Endothelial cell of hepatic sinusoid (primary cell): ENCODE data around the gene HTT-AS.
"Not testable (repeated sequence)": the region's sequence is repeated elsewhere in the genome, so short reads cannot be mapped to it uniquely, and the experiment has no call there.

ENCODE experiments used
- in situ Hi-C: cut with HindIII; loops from 2 replicates; pipeline ENCODE4 v1.10.0; 2017; ENCODE audit warnings: low sequenced_read_pairs

The HTT-AS gene

DNA sequence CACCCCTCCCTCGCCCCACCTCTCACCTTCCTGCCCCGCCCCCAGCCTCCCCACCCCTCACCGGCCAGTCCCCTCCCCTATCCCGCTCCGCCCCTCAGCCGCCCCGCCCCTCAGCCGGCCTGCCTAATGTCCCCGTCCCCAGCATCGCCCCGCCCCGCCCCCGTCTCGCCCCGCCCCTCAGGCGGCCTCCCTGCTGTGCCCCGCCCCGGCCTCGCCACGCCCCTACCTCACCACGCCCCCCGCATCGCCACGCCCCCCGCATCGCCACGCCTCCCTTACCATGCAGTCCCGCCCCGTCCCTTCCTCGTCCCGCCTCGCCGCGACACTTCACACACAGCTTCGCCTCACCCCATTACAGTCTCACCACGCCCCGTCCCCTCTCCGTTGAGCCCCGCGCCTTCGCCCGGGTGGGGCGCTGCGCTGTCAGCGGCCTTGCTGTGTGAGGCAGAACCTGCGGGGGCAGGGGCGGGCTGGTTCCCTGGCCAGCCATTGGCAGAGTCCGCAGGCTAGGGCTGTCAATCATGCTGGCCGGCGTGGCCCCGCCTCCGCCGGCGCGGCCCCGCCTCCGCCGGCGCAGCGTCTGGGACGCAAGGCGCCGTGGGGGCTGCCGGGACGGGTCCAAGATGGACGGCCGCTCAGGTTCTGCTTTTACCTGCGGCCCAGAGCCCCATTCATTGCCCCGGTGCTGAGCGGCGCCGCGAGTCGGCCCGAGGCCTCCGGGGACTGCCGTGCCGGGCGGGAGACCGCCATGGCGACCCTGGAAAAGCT lies at the start of gene HTT-AS, which contains the start of gene HTT:
TSS of gene HTT-AS (minus strand) at position 461 of the 768 bp plus-strand sequence.
TSS of gene HTT (plus strand) at position 604 of the 768 bp plus-strand sequence. CDS start at position 749, 145 bp downstream.
- in situ Hi-C loops = no loop called here

DNA sequence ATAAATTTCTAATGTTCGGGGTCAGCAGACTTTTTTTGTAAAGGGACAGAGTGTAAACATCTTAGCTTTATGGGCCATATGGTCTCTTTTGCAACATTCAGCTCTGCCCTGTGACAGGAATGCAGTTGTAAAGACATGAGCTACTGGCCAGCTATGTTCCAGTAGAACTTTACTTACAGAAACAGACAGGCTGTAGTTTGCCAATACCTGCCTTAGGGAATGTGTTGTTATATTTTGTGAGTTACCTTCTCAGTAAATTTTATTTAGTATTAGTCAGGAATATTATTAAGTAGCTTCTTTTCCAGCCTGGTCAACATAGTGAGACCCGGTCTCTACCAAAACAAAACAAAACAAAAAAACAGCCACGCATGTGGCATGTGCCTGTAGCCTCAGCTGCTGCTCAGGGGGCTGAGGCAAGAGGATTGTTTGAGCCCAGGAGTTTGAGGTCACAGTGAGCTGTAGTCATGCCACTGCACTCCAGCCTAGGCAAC lies 48.9 kb upstream of the HTT-AS start:
- in situ Hi-C loops = no loop called here

DNA sequence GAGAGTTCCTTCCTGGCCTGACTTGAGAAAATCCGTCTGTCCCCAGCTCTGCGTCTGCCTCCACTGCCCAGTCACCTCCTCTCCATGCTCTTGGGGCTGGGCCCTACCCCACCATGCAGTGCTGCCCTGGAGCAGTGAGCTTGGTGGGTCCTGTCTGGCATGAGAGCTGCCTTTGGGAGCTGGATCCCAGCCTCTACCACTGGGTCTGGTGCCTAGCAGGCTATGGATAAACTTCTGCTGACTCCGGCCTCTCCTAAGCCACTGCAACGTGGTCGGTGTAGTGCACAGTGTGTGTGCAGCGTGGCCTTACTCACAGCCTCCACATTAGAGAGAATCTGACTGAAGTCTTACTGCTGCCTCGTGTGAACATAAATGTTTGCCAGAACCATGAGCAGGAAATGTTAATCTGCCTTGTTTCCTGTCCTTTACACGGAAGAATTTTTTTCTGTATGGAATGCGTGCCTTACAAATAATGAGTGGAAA lies 47.8 kb upstream of the HTT-AS start:
- in situ Hi-C loops = no loop called here

GRCh38 chr4:3121596-3121995 lies 47.3 kb upstream of the HTT-AS start:
- in situ Hi-C loops = no loop called here

- in situ Hi-C loops = no loop called here
Measured at GRCh38 chr4:3121110-3121509, 46.8 kb upstream of the HTT-AS start.

DNA sequence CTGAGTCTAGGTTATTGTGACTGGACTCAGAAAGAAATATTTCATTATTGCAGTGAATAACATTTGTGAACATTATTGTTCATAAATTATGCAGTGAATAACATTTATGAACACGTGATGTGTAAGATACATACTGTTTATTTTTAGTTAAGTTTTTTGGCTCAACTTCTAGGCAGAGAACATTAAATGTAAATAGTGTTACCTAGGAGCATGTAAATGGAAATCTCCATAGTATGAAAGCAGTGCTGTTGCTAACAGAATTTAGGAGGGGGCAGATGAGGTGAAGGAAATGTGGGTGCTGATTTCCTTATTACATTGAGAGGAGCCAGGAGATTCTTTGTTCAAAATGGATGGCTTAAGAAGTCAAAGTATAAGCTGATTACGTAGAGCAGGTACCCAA lies 45.1 kb upstream of the HTT-AS start:
- in situ Hi-C loops = no loop called here

DNA sequence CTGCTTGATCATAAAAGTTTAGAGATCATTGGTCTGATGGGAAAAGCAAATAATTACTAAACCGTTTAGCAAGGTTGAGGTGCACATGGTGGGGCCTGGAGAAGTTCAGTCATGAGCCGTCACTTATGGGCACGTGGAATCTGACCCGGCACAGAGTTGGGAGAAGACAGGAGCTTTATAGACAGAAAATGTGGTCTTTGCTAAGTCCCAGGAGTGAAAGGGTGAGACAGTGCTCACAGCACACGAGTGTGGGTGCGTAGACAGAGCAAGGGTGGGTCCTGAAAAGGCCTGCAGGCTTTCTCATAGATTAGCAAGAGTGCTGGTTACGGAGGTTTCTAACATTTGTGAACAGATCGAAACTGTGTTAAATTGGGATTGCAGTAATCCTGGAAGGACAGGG lies 44.0 kb upstream of the HTT-AS start:
- in situ Hi-C loops = no loop called here

- in situ Hi-C loops = no loop called here
Measured at GRCh38 chr4:3116955-3117354, 42.6 kb upstream of the HTT-AS start.

- in situ Hi-C loops = no loop called here
Measured at GRCh38 chr4:3115637-3116270, 41.4 kb upstream of the HTT-AS start.

DNA sequence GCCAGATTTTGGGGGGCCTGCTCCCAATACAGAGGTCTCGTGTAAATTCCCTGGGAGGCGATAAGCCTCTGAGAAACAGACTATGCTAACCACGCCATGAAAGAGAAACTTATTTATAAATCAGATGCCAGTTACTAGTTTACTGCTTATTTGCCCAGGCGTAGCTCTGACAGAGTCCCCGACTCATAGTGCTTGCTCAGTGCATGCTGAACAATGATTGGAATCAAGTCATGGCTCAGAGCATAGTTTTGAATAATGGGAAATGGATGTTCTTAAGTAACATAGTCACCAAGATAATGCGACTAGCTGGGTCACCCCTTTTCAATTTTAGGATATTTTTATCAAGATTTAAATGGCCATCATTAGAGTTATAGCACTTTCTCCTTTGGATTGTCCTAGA lies 40.0 kb upstream of the HTT-AS start:
- in situ Hi-C loops = no loop called here

DNA sequence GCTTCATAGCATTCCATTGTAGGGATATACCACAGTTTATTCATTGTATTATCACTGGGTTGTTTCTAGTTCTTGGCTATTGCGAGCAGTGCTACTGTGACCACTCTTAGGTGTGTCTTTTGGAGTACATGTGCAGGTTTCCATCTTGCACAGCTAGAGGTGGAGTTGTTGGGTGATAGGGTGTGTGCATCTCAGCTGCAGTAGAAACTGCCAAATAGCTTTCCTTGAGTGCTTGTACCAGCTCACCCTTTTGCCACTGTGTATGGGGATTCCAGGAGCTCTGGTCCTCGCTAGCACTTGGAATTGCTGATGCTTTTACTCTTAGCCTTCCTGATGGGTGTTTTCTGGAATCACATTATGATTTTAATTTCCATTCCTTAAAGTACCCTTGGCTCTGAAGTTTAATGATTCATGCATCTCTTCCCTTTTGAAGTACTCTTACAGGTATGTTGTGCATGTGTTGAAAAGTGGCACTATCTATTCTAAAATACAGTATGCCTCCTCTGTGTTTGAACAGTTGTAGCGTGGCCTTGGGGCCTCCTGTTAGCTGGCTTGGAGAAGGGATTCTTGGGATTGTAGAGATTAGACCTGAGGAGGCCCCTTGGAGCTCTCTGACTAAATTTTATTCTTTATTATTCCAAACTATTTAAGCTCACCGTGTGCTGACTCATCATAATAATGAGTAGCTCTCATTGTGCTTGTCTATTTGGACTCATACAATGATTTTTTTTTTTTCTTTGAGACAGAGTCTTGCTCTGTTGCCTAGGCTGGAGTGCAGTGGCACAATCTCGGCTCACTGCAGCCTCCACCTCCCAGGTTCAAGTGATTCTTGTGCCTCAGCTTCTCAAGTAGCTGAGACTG lies 38.5 kb upstream of the HTT-AS start:
- in situ Hi-C loops = no loop called here

DNA sequence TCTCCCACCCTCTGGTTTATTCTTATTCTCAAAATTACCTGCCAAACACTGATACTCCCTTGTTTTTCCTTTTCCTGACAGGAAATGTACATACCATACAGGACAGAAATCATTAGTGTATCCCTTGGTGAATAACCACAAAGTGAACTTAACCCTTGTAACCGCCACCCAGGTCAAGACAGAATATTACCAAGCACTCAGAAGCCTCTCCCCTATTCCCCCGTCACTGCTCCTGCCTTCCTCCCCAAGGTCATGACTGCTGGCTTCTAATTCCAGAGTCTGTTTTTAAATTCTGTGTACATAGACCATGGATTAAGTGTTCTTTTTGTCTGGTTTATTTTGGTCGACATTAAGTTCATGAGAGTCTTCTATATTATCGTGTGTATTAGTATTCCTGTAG lies 37.9 kb upstream of the HTT-AS start:
- in situ Hi-C loops = no loop called here

DNA sequence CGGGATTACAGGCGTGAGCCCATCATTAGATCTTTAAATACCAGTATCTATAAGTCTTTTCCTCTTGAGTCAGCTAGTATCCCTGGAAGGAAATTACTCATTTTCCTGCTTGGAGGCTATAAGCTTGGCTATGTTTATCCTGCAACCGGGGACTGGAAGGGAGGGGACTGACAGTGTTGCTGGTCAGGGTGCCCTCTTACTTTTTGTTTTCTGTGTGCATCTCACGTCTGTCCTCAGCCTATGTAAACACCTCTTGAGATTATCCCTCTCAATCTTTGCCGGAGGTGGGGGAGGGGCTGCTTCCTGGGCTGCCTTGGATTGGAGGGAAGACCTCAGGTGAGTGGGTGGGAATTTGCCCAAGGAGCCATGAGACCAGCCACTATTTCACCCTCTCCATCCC lies 37.1 kb upstream of the HTT-AS start:
- in situ Hi-C loops = no loop called here

DNA sequence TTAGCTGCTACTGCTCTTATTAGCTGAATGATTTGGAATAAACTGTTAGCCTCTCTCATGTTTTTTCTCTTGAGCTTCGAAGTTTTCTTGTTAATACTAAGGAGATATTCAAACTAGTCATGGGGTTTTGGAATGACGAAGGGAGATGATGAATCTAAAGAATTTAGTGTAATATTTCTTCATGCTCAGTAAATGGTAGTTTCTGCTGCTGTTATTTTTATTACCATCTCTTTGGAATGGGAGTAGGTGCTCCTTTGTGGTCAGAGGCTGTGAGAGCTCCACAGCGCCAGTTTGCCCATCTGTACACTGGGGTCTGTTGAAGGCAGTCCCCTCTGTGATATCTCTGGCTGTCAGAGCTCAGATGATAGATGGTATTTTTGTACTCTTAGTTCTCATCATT lies 33.9 kb upstream of the HTT-AS start:
- in situ Hi-C loops = no loop called here

GRCh38 chr4:3107691-3108121 lies 33.4 kb upstream of the HTT-AS start:
- in situ Hi-C loops = no loop called here

- in situ Hi-C loops = no loop called here
Measured at GRCh38 chr4:3107271-3107670, 32.9 kb upstream of the HTT-AS start.

- in situ Hi-C loops = no loop called here
Measured at GRCh38 chr4:3106339-3107186, 32.2 kb upstream of the HTT-AS start.

- in situ Hi-C loops = no loop called here
Measured at GRCh38 chr4:3098346-3098745, 24.0 kb upstream of the HTT-AS start.

- in situ Hi-C loops = no loop called here
Measured at GRCh38 chr4:3096202-3096601, 21.9 kb upstream of the HTT-AS start.

- in situ Hi-C loops = not testable (repeated sequence)
Measured at GRCh38 chr4:3094701-3095100, 20.4 kb upstream of the HTT-AS start.
